HG03095 (cell line): ENCODE measurements around the gene PLXDC2.
"Not testable (repeated sequence)": the region's sequence is repeated elsewhere in the genome, so short reads cannot be mapped to it uniquely, and the experiment has no call there.

Experiments used
- ATAC-seq: cut with Tn5 transposase; IDR thresholded peaks from one replicate; pipeline ENCODE4 v1.9.1; 2021; ENCODE audit warnings: moderate library complexity; ENCODE audit not compliant: unreplicated experiment

The PLXDC2 gene

DNA sequence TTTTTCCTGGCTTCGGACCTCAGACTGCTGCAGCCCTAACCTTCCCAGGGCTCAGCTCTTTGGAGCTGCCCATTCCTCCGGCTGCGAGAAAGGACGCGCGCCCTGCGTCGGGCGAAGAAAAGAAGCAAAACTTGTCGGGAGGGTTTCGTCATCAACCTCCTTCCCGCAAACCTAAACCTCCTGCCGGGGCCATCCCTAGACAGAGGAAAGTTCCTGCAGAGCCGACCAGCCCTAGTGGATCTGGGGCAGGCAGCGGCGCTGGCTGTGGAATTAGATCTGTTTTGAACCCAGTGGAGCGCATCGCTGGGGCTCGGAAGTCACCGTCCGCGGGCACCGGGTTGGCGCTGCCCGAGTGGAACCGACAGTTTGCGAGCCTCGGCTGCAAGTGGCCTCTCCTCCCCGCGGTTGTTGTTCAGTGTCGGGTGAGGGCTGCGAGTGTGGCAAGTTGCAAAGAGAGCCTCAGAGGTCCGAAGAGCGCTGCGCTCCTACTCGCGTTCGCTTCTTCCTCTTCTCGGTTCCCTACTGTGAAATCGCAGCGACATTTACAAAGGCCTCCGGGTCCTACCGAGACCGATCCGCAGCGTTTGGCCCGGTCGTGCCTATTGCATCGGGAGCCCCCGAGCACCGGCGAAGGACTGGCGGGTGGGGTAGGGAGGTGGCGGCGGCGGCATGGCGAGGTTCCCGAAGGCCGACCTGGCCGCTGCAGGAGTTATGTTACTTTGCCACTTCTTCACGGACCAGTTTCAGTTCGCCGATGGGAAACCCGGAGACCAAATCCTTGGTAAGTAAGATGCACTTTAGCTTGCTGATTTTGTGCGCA is at the start of gene PLXDC2:
Gene PLXDC2, plus strand, starts transcription at position 22 of the 820 bp plus-strand sequence.
- ATAC-seq, result no peak

DNA sequence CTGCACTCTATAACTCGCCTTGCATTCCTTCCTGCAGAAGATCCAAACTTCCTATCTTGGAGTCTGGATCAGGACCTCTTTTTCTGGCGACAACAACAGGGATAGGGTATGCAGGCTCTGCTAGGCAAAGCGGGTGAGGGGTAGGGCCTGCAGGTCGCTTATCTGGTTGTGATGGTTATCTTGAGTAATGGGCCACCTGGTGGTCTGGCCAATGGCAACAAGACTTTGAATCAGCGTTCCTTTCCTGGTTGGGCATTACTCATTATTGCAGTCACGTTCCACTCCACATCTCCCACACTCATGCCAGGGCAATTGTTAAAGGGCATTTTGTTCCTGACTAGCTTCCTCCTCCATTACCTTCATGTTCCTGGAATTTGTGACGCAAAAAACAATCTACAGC is 48.4 kb upstream of the PLXDC2 start:
- ATAC-seq, result no peak

DNA sequence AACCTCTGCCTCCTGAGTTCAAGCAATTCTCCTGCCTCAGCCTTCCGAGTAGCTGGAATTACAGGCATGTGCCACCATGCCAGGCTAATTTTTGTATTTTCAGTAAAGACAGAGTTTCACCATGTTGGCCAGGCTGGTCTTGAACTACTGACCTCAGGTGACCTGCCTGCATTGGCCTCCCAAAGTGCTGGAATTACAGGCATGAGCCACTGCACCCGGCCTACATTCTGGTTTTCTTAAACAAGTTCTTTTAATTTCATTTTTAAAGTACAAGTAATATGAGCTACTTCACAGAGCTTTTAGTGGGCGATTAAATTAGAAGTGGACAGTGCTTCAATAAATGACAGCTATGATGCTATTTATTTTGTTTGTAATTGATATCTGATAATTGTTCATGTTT is 46.4 kb upstream of the PLXDC2 start:
- not testable (repeated sequence) for ATAC-seq

DNA sequence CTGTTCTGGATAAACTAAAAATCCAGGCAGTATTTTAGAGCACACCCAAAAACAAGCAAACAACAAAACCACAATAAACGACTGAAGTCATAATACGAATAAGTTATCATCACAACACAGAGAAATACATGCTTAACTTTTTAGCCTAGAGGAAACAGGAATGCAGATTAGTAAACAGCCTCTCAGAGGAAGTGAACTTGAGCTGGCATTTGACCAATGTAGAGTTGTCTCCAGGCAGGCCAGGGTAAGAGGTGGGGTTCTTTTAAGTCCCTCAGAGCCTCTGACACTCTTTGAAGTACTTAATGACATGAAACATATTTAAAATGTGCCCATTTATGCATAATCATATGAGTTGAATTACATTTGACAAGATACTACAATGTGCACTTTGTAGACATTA is 43.3 kb upstream of the PLXDC2 start:
- ATAC-seq, result no peak

DNA sequence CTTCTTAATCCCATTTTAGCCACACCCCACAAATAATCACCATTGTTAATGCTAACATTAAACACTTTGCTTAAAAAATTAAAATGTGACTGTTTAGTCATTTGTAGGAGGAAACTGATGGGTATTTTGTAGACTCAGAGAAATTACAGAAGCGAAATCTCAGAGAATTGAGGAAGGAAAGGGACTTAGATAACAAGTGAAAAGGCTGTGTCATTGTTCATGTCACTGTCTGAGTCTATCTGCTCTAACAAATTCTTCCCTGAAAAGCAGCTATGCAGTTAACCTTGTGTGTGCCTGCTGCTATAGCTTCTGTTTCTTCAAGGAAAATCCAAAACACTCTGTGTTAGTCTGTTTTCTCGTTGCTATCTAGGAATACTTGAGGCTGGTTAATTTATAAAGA is 40.9 kb upstream of the PLXDC2 start:
- ATAC-seq, result no peak

DNA sequence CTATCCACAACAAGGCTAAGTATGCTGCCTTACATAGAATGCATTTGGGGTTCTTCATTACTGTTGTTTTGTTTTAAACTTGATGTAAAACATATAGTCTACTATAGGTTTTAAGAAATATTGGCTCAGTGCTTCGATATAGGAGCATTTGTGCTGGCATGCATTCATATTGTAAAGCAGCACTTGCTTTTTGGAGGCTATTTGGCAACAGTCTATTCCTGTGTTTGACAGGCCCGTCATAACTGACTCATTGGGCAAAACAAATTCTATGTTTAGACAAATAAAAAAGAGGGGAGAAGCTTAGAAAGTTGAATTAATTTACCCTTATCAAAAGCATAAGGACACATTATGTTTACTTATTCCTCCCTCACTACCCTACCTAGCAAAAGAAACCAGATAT is 38.4 kb upstream of the PLXDC2 start:
- no peak for ATAC-seq

DNA sequence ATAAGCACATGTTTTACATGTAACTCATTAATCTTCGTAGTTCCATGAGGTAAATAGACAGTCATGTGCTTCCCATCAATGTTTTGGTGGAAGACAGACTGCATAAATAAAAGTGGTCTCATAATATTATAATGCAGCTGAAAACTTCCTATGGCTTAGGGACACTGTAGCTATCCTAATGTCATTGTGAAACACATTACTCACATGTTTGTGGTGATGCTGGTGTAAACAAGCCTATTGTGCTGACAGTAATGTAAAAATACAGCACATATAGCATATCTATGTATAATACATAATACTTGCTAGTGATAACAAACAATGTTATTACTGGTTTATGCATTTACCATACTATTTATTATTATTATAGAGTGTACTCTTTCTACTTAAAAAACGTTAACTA is 37.2 kb upstream of the PLXDC2 start:
- ATAC-seq, result no peak

DNA sequence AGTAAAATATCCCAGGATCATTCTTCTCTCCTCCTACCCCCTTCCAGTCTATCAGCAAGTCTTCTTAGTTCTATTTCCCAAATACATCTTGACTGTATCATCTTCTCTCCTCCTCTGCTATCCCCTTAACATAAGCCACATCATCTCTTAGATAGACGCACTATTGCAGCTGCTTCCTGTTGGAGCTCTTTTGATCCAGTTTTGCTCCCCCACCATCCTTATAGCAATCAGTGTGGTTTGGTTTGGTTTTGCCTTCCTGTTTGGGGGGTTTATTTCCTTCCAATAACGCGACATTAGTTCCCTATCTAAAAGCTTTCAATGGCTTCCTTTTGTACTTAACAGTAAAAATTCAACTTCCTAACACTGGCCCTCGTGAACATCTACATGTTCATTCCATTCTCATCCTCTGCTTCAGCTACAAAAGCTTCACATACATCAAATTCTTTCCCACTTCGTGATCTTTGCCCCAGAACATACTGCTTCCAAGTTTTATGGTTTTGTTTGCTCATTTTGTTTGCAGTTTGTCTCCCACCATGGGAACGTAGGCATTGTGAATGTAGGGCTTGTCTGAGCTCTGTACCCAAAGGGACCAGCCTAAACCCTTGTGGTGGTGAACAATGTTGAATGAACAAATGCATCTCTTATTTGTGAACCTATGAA is 33.7 kb upstream of the PLXDC2 start:
- ATAC-seq, result no peak

DNA sequence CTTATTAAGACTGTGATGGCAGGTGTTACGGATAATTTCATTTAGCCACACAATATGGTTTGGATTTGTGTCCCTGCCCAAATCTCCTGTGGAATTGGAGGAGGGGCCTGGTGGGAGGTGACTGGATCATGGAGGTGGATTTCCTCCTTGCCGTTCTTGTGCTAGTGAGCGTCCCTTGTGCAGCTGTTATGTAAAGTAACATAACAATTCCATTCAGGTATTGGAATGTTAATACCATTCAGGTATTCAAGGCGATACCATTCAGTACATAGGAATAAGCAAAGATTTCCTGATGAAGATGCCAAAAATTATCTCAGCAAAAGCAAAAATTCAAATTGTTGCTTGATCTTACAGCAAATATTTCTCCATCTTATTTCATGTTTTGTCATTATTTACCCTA is 32.5 kb upstream of the PLXDC2 start:
- no peak for ATAC-seq

DNA sequence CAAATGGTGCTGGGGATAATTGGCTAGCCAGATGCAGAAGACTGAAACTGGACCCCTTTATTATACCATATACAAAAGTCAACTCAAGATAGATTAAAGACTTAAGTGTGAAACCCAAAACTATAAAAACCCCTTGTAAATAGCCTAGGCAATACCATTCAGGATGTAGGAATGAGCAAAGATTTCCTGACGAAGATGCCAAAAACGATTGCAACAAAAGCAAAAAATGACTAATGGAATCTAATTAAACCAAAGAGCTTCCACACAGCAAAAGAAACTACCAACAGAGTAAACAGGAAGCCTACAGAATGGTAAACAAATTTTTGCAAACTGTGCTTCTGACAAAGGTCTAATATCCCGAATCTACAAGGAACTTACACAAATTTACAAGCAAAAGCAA is 30.9 kb upstream of the PLXDC2 start:
- ATAC-seq, result no peak

DNA sequence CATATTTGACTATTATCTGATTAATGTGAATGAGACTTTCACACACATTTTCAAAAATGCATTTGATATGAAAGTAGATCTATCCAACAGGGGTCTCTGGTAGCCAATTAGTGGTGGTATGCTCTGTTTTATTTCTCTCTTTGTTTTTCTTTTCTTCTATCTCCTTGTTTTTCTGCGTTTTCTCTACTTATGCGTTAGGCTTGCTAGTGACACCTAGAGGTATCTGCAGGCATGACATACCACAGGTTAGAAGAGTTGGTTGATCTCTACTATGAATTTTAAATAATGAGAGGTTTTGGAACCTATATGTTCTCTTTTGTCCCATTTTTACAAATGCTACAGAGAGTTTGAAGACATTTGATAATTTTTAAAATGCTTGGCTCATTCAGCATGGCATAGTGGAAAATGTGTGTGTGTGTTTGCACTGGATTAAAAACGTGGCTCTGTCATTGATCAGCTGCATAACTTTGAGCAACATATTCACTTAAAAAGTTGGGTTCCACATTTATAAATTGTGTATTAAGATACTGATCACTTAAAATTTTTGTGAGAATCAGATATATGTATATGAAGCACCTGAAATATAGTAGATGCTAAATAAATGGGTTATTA is 28.1 kb upstream of the PLXDC2 start:
- no peak for ATAC-seq

DNA sequence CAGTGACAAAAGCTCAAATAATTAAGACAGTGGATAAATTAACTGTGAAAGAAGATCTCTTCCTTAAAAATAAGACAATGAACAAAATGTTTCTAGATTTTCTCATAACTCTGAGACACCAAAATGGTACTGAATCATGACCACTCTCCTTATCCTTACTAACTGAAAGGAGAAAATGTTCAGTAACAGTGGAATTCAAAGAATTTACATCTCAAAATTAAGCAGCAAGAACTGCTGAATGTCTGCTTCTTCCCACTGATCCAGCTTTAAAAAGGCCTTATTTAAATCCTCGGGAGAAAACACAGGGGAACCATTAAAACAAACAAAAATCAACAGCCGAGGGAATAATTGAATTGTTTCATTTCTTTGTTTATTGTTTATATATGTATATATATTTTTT is 27.3 kb upstream of the PLXDC2 start:
- ATAC-seq, result no peak

DNA sequence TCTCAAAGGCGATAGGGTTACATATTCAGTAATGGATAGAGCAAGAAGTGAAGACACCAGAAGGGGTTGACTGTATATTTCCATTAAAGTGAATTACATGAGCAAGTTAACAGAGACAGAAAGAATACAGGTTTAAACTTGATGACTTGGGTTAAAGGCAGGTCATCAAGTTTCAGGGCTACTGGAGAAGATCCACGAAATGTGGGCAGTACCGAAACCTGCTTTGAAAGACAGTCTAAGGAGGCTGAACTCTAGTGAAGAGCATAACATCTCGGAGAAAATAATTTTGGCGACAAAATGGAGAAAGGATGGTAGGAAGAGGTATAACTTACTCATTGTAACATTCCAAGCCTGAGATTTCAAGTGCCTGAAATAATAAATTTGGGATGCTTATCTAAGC is 26.6 kb upstream of the PLXDC2 start:
- no peak for ATAC-seq

DNA sequence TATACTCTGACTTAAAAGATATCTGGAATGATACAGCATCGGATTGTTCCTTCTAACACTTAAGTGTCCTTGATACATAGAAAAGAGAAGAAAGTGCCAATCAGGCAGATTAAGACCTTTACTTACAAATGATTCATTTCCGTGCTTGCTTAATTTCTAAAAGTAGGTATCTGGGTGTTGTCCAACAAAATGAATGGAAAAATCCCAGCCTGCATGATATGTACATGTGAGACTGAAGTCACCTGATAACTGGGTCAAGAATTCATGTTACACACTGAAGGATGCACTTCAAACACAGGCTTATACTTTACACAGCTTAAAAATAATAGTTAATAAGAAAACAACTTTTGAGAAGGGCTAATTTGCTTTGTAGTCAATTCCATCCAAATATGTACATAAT is 25.2 kb upstream of the PLXDC2 start:
- ATAC-seq, result no peak

DNA sequence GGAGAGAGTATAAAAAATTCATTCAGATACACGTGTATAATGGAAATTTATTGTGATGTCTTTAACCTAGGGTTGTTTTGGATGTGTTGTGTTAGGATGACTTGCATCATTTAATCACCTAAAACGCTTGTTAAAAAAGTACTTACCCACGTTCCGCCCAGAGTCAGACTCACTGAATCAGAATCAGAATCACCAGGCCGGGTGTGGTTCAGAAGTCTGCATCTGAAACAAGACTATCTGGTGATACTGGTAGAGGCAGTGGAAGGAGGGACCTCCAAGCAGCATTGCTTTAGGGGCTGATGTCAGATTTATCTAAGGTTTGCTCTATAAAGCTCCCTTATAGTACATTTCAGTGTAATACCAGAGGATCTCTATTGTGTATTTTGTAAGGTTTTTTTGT is 20.5 kb upstream of the PLXDC2 start:
- no peak for ATAC-seq

DNA sequence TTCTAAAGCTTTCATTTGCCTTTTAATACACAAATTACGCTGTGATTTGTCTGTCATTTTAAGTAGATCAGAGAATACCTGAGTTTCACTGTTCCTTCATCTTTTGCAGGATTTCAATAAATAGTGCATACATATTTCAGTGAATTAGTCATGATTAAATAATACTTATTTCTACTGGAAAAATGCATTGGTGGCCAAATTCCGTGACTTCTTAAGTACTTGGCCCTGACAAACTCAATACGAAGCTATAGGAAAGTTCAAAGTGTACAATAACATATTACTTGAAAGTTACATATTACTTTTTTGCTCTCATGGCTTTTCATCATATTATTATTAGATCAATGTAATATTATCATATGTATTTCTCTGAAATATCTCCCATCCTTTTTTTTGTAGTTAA is 16.1 kb upstream of the PLXDC2 start:
- no peak for ATAC-seq

DNA sequence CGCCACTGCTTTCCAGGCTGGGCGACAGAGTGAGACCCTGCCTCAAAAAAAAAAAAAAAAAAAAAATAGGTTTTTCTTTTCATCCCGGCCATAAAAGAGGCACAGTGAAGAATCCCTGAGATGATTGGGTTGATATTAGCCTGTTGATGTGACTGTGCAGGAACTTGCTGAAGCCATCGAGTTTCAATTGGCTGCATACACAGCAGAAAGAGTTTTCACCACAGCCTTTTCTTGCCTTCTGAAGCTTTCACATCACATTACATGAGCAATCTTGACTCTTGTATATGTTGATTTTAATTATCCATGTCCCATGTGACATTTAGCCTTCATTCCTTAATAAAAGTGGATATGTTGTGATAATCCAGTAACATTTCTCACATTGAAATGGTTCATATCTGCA is 14.9 kb upstream of the PLXDC2 start:
- no peak for ATAC-seq

DNA sequence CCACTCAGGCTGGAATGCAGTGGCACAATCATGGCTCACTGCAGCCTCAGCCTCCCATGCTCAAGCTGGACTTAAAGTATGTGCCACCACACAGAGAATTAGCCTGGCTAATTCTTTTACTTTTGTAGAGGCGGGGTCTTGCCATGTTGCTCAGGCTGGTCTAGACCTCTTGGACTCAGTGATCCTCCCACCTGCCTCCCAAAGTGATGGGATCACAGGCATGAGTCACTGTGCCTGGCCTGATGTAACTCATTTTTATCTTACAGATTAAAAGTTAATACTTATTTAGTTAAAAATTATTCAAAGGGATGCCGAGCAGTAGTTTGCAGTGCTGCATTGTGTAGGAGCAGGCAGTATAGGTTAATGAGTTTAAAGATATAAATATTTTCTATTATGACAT is 12.6 kb upstream of the PLXDC2 start:
- ATAC-seq, result no peak

DNA sequence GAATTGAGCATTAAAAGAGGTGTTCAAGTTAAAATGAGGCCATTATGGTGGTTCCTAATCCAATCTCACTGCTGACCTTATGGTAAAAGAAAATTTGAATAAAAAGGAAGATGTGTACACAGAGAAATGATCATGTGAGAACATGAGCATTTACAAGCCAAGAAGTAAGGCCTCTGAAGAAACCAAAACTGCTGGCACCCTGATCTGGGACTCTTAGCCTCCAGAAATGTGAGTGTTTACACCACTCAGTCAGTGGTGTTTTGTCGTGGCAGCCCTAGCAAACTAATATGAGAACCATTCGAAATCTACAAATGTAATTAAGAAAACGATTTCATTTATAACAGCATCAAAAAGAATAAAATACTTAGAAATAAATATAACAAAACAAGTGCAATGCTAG is 6.8 kb upstream of the PLXDC2 start:
- no peak for ATAC-seq

DNA sequence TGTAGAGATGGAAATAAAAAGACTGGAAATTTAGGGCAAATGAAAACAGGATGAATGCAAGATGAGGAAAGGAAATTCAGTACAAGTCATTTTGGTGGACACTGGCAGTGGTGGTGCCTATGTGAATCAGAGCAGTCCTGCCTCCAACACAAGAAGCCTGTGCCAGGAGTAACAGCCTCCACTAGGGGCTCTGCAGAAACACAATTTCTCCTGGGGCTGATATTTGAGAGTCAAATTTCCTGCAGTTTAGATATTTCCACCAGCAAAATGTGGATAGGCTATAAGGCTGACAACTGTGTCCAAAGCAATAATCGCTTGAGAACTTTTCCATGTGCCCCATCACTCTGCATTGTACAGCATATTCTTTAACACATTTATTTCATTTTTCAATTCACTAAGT is 4.7 kb upstream of the PLXDC2 start:
- no peak for ATAC-seq

DNA sequence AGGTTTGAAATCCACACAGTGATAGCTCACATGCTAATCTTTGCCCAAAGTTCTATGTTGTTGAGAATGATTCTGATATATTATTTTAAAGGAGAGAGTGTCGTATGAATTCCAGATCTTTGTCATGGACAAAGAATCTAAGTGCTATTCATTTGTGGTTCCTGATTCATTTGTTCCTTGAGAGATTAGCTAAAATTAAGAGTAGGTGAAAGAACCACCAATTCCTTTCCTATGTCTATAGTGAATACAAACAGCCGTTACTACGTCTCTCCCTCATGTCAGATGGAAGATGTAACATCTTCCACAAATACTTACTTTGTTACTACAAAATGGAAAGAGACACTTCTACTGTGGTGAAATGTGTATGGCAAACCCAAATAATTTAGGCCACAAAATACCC is 3.3 kb upstream of the PLXDC2 start:
- no peak for ATAC-seq

DNA sequence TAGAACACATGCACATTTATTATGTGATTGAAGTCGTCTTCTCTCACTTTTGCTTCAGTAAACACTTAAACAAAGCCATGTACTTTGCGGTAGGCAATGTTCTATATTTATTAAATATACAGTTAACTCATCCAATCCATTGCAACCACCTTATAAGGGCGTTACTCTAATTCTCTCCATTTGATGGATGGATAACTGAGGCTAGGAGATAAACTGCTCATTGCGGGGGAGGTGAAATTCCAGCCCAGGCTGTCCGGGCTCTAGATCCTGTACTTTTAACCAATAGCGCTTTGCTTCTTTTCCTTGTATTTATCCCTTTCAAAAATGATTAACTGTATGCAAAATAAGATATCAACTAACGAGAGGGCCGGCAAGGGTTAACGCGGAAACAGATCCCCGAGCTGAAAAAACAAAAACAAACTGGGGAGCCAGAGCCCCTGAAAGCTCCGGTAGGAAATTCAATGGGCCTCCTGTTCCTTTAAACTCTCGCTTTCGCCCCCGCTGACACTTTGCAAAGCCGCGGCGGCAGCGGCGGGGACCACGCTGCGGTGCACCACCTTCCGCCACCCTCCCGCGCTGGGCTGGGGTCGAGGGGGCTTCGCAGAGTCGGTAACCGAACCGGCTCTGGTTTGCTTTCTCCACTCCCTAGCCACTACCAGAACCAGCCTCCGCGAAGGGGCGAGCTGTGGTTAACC is 1.0 kb upstream of the PLXDC2 start:
- ATAC-seq, result no peak
